CD4-positive, alpha-beta T cell (primary cell): ENCODE results near the gene PPIA. TPM values are rescaled to one million over a fixed set of nuclear protein-coding genes. Genes with fewer than 3 reads are reported as not detected.

Source experiments
- ATAC-seq: fragments of 200-7000 bp; cut with Tn5 transposase; one replicate; pipeline ENCODE4 v1.10.0; 2022; ENCODE audit warnings: mild to moderate bottlenecking; ENCODE audit not compliant: poor library complexity
- CTCF ChIA-PET: fragments of 350-600 bp; sonication (Branson Sonifier 250); formaldehyde crosslinking; loops from one replicate; lab custom pipeline; 2021; ENCODE audit warnings: antibody characterized with exemption, inconsistent platforms; lab: Charles Lee
- POLR2A ChIA-PET: fragments of 350-600 bp; sonication (Branson Sonifier 250); formaldehyde crosslinking; loops from one replicate; lab custom pipeline; 2021; ENCODE audit warnings: antibody characterized with exemption, inconsistent platforms; lab: Charles Lee
- DNase-seq, 14 experiments: peaks; one replicate each; pipeline ENCODE4 v3.0.0-alpha.2; 2013 to 2020; ENCODE audit warnings: mixed read lengths in 2 of 14
- H3K27ac ChIP-seq, 2 donors: one replicate each; pipeline versions ENCODE4 v1.5.1 to v1.7.0; 2013; ENCODE audit warnings: low read length in 2 of 2, low read depth in 1 of 2, mild to moderate bottlenecking in 1 of 2
- H3K27me3 ChIP-seq, 2 experiments: 1 replicate in 1 of 2; 2 replicates in 1 of 2; pipeline versions ENCODE4 v1.6.1 to v1.7.0; 2013; ENCODE audit warnings: low read length in 2 of 2, control low read depth in 1 of 2, mild to moderate bottlenecking in 1 of 2, moderate library complexity in 1 of 2; ENCODE audit not compliant: insufficient read depth in 2 of 2, control insufficient read depth in 1 of 2
- H3K36me3 ChIP-seq: one replicate; pipeline ENCODE4 v1.6.1; 2013; ENCODE audit warnings: low read length, control low read depth; ENCODE audit not compliant: insufficient read depth
- H3K4me1 ChIP-seq: one replicate; pipeline ENCODE4 v1.6.1; 2013; ENCODE audit warnings: low read length, control low read depth; ENCODE audit not compliant: insufficient read depth
- H3K4me3 ChIP-seq: one replicate; pipeline ENCODE4 v1.5.1; 2013; ENCODE audit warnings: mild to moderate bottlenecking, low read length, moderate library complexity
- H3K9me3 ChIP-seq, 2 experiments: 1 replicate in 1 of 2; 2 replicates in 1 of 2; pipeline versions ENCODE4 v1.6.1 to v1.7.0; 2013; ENCODE audit warnings: low read length in 2 of 2, mild to moderate bottlenecking in 2 of 2, control low read depth in 1 of 2, moderate library complexity in 1 of 2; ENCODE audit not compliant: control insufficient read depth in 1 of 2, insufficient read depth in 1 of 2
- H3K27ac Mint-ChIP-seq: one replicate; pipeline ENCODE4 v1.8.0; 2020; ENCODE audit warnings: mixed read lengths
- H3K27me3 Mint-ChIP-seq: one replicate; pipeline ENCODE4 v1.8.0; 2021; ENCODE audit warnings: mixed read lengths
- H3K36me3 Mint-ChIP-seq: one replicate; pipeline ENCODE4 v1.8.0; 2021; ENCODE audit warnings: low read depth, mixed read lengths
- H3K4me1 Mint-ChIP-seq: one replicate; pipeline ENCODE4 v1.8.0; 2021; ENCODE audit warnings: low read depth, mixed read lengths
- H3K4me3 Mint-ChIP-seq: one replicate; pipeline ENCODE4 v1.8.0; 2020; ENCODE audit warnings: mild to moderate bottlenecking, mixed read lengths
- H3K9me3 Mint-ChIP-seq: one replicate; pipeline ENCODE4 v1.8.0; 2020; ENCODE audit warnings: mixed read lengths
- CTCF ChIP-seq: fragments of 200-600 bp; IDR thresholded peaks from one replicate; pipeline ENCODE4 v1.8.0; 2022; ENCODE audit warnings: antibody characterized with exemption, mild to moderate bottlenecking
- intact Hi-C, 2 experiments: fragments of 100-400 bp; cut with DNase I in 1 of 2; cut with micrococcal nuclease in 1 of 2; formaldehyde crosslinking; loops; one replicate each; pipeline versions ENCODE4 v1.15.1 to v1.9.0; 2023 to 2025; cut with DNase I, micrococcal nuclease
- total RNA-seq, 174 experiments: library from RNA in 2 of 174; stranded (reverse) in 2 of 174; gene quantifications; one replicate each; pipeline ENCODE4 v1.2.3 and lab custom pipeline; 2021 to 2026

PPIA gene
- total RNA-seq, 2 experiments from 2014 or later: 410 to 423 TPM

- ATAC-seq: no peak
- Mint-ChIP-seq H3K27ac (no peak overlapping the region), H3K4me3 (no peak overlapping the region)
These were observed 38.7 kb upstream of the PPIA start for GRCh38 chr7:44757739-44758138.

GRCh38 chr7:44759246-44759645 is 37.2 kb upstream of the PPIA start:
- no peak overlapping the region for H3K4me3 Mint-ChIP-seq
- intact Hi-C loops: no loop called here
- ATAC-seq (no peak), DNase-seq (no peak)
- peaks cover 60% of the 10 kb centered on the region for H3K36me3 Mint-ChIP-seq
- H3K27me3 Mint-ChIP-seq: no peaks in the 10 kb centered on the region
- H3K9me3 Mint-ChIP-seq: no peaks in the 10 kb centered on the region
- ChIA-PET POLR2A (interaction anchor here (1.1 kb wide), 1 partner anchor 46 kb away, joined by 4 read pairs; no protein-coding TSS in a partner anchor), CTCF (interaction anchor here (0.7 kb wide), 1 partner anchor 217 kb away, joined by 3 read pairs; no protein-coding TSS in a partner anchor)
- H3K27ac Mint-ChIP-seq: no peak overlapping the region
- Histone ChIP-seq H3K36me3 (peaks cover 77% of the 10 kb centered on the region), H3K4me1 (peaks cover 27% of the 10 kb centered on the region), H3K9me3 (no peaks in the 10 kb centered on the region), H3K4me3 (no peak overlapping the region), H3K27ac (no peak overlapping the region), H3K27me3 (no peaks in the 10 kb centered on the region)
- no peak for TF ChIP-seq CTCF
- H3K4me1 Mint-ChIP-seq: no peaks in the 10 kb centered on the region

More at GRCh38 chr7:44757739-44758138, 38.7 kb upstream of the PPIA start:
- POLR2A ChIA-PET: interaction anchor here (0.7 kb wide), 1 partner anchor 8 kb away, joined by 3 read pairs; no protein-coding TSS in a partner anchor
- Mint-ChIP-seq H3K27me3 (no peaks in the 10 kb centered on the region), H3K4me1 (peaks cover 10% of the 10 kb centered on the region), H3K36me3 (peaks cover 45% of the 10 kb centered on the region), H3K9me3 (no peaks in the 10 kb centered on the region)
- Histone ChIP-seq H3K27me3 (no peaks in the 10 kb centered on the region), H3K36me3 (peaks cover 62% of the 10 kb centered on the region), H3K4me3 (no peak overlapping the region), H3K27ac (no peak overlapping the region), H3K9me3 (no peaks in the 10 kb centered on the region), H3K4me1 (peaks cover 36% of the 10 kb centered on the region)
- intact Hi-C loops: no loop called here
- CTCF ChIA-PET: interaction anchor here (0.6 kb wide), 1 partner anchor 256 kb away, joined by 4 read pairs; no protein-coding TSS in a partner anchor
- DNase-seq: no peak
- no peak for TF ChIP-seq CTCF

- ChIA-PET POLR2A (interaction anchor here (1.1 kb wide), 1 partner anchor 46 kb away, joined by 4 read pairs; no protein-coding TSS in a partner anchor), CTCF (no interaction called here)
- Mint-ChIP-seq H3K4me3 (no peak overlapping the region), H3K36me3 (peaks cover 69% of the 10 kb centered on the region), H3K27me3 (no peaks in the 10 kb centered on the region), H3K4me1 (no peaks in the 10 kb centered on the region), H3K9me3 (no peaks in the 10 kb centered on the region), H3K27ac (no peak overlapping the region)
- ATAC-seq (no peak), DNase-seq (no peak)
- Histone ChIP-seq H3K4me3 (no peak overlapping the region), H3K27ac (no peak overlapping the region), H3K4me1 (peaks cover 18% of the 10 kb centered on the region), H3K9me3 (no peaks in the 10 kb centered on the region), H3K27me3 (no peaks in the 10 kb centered on the region), H3K36me3 (peaks cover 82% of the 10 kb centered on the region)
- no peak for TF ChIP-seq CTCF
- intact Hi-C loops: no loop called here
These were observed 36.4 kb upstream of the PPIA start for GRCh38 chr7:44760034-44760580.
